Epithelial cell of esophagus (primary cell): ENCODE data around the gene H2BW2.
"Not testable (repeated sequence)": the region's sequence is repeated elsewhere in the genome, so short reads cannot be mapped to it uniquely, and the experiment has no call there.

Experiments used
- DNase-seq: peaks from one replicate; pipeline ENCODE4 v3.0.0; 2010; ENCODE audit warnings: low read depth
- H3K4me3 ChIP-seq: 2 replicates; pipeline ENCODE4 v1.5.1; 2011; ENCODE audit warnings: mild to moderate bottlenecking, low read length, control low read depth
- TF ChIP-seq, protein P1 (sequence below): IDR thresholded peaks from 2 replicates; pipeline ENCODE4 v1.5.1; 2011; ENCODE audit warnings: low read depth, mild to moderate bottlenecking, low read length, control low read depth, inconsistent platforms; ENCODE audit not compliant: insufficient read depth; ENCODE audit errors: missing control alignments

H2BW2 gene

DNA sequence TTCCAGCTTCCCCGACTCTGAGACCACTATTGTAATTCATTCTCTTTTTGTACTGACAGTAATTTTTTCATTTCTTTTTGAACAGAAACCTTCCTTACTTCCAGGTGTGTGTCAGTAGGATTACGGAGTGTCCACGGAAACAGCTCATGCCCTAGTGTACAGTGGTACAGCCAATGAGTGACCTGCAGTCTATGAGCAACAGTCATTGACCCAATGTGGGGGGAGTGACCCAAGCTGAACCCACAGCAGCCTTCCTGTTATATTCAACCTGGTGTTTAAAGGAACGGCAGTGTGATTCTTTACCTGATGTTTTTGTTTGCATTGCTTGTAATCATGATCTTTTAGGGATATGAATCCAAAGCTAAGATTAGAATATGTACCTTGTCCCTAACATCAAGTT is 1.2 kb downstream of the H2BW2 start:
- no peak for DNase-seq
- TF ChIP-seq, protein P1, sequence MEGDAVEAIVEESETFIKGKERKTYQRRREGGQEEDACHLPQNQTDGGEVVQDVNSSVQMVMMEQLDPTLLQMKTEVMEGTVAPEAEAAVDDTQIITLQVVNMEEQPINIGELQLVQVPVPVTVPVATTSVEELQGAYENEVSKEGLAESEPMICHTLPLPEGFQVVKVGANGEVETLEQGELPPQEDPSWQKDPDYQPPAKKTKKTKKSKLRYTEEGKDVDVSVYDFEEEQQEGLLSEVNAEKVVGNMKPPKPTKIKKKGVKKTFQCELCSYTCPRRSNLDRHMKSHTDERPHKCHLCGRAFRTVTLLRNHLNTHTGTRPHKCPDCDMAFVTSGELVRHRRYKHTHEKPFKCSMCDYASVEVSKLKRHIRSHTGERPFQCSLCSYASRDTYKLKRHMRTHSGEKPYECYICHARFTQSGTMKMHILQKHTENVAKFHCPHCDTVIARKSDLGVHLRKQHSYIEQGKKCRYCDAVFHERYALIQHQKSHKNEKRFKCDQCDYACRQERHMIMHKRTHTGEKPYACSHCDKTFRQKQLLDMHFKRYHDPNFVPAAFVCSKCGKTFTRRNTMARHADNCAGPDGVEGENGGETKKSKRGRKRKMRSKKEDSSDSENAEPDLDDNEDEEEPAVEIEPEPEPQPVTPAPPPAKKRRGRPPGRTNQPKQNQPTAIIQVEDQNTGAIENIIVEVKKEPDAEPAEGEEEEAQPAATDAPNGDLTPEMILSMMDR: no peak
- no peak overlapping the region for H3K4me3 ChIP-seq

DNA sequence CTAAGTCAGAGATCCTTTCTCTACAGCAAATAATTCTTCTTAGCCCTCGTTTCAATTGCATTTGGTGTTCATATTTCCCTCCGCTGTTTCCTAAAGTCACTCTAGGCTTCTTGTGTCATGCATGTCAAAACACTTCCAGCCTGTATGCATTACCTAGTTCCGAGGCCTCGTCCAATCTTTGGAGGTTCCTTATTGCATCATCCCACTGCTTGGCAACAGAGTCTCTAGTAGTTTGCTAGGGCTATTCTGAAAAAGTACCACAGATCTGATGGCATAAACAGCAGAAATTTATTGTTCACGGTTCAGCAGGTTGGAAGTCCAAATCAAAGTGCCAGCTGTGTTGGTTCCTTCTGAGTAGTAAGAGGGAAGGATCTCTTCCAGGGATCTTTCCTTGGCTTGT is 5.9 kb downstream of the H2BW2 start:
- TF ChIP-seq, protein P1: no peak
- H3K4me3 ChIP-seq: no peak overlapping the region
- no peak for DNase-seq

DNA sequence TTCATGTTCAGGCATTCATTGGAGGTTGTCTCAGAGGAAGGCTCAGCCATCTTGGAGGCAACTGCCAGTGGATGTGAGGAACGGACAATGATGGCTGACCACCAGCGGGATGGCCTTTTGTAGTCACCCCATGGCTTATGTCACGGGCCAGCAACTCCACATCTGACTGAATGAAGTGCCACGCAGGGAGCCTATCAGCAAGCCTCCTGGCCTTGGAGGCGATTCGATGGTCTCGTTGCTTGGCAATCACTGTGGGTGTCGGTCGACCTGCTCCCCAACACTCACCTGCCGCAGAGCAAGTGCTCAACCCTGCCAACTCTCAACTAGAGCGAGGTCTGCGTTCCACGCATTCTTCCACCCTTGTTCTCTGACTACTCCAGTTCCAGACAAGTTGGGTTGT is 7.4 kb downstream of the H2BW2 start:
- DNase-seq: no peak
- no peak overlapping the region for H3K4me3 ChIP-seq
- TF ChIP-seq, protein P1: no peak

DNA sequence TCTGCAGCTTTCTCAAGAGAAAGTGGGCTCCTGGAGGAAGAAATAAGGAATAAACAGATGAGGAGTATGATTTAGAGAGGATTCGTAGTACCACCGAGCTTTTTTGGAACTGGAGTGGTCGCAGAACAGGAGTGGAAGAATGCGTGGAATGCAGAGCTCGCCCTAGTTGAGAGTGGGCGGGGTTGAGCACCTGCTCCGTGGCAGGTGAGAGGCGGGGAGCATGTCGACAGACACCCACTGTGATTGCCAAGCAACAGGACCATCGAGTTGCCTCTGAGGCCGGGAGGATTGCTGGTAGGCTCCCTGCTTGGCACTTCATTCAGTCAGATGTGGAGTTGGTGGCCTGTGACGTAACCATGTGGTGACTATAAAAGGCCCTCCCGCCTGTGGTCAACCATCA is 15.2 kb downstream of the H2BW2 start:
- DNase-seq, H3K4me3 ChIP-seq: not testable (repeated sequence)

DNA sequence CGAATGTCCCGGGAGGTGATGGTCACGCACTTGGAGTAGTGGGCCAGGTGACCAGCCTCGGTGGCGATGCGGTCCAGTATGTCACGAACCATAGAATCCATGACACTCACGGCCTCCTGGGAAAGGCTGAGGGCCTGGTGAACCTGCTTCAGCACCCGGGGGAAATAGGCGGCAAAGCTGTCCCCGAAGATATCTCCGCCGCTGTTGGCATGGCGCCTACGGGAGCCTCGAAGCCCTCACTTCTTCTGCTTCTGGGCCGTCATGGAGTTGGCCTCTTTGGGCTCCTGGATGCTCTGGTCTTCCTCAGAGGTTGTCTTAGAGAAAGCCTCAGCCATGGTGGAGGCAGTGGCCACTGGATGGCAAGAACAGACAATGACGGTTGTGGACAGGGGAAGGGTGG is 22.9 kb downstream of the H2BW2 start:
- not testable (repeated sequence) for H3K4me3 ChIP-seq, DNase-seq

DNA sequence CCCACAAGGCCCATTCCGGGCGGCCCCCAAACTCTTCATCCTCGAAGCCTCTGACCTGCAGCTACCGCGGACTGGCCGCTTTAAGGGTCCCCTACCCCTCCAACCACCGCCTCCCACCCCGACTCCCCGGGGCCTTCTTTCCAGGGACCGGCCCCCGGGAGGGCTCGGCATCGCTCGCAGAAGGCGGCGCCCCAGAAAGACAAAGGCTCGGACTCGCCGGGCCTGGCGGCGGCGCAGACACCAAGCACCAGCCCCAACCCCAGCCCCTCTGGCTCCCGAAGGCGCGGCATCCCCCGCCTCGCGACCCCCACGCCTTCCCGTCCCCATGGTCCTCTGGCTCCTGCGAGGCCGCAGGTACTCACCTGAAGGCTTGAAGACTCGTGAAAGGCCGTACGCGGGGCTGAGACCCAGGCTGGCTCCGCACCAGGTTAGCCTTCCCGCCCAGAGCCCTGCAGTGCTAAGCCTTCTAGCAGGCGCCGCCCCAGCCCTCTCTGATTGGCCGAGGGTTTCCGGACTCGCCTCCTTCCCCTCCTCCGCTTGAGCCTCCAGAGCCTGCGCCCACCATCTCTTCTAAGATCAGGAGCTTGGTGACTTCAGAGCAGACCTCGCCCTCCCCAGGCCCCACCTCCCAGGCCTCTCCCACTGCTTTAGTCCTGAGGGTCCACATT is 36.2 kb downstream of the H2BW2 start, which contains the start of gene TMSB15C:
Gene TMSB15C (minus strand): TSS at position 459 of the 668 bp plus-strand sequence.
- not testable (repeated sequence) for H3K4me3 ChIP-seq, DNase-seq

DNA sequence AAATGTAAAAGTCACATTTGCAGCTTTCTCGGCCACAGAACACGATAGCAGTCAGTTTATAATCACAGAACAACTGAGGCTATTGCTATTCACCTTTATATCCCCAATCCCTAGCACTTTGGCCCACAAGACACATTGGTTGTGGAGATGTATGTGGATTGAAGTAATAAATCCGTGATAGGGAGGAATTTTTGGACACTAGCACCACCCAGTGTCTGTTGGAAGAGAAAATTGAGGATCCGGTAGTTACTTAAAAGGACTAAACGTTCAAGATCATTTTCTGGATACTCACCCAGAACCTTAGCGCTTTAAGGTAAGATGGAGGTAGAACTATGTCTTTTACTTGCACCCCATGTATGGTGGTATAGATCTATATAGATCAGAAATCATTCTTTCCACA is 38.1 kb downstream of the H2BW2 start:
- DNase-seq, H3K4me3 ChIP-seq: not testable (repeated sequence)

DNA sequence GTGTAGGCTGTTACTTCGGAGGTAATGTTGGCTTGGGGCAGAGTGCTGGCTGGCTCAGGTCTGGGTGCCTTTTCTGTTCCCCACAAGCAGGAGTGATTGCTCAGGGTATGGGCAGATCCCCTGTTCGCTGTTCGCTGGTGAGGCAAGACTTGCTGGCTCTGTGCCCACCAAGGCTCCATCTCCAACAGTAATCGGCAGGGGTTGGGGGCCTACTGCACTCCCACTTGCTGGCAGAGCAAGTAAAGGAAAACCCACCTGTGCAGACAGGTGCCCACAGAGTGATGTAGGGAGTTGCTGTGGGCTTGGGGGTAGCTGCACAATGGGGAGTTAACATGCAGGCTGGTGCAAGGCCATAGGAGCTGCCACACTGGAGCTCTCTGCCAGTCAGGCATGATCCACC is 44.3 kb downstream of the H2BW2 start:
- DNase-seq: no peak
- TF ChIP-seq, protein P1: no peak

DNA sequence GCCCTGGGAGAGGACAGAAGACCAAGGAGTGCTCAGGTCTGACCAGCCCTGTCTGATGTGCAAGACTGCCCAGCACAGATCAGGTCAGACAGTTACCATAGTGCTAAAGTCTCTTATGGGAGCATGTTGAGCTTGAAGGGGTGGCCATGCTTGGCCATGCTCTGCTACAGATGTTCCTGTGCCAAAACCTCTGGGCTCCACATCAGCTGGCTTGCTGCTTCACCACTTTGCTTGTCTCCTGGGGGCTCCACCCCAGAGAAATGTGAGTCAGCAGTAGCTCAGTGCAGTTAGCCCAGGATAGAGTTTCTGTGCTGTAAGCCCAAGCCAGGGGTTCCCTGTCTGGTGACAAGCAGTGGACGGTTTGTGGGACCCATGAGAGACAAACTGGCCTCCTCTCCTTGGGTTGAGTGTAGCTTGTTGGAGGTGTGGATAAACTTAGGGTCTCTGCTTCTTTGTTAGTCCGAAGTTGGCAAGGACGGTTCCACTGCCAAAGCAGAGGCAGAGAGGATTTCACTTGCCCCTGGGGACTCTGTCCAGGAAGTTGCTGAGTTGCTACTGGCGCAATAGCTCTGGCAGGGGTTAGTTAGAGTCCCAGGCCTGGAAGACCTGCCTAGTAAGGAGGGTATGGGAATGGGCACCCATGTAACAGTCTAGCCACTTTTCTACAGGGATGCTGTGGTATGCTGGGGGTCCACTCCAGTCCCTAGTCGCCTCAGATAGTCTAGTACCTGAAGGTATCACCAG is 45.0 kb downstream of the H2BW2 start:
- no peak overlapping the region for H3K4me3 ChIP-seq
- no peak for DNase-seq
- TF ChIP-seq, protein P1: no peak

More for the DNA sequence above, 44.3 kb downstream of the H2BW2 start:
- no peak overlapping the region for H3K4me3 ChIP-seq
